Epithelial cell of alveolus of lung (primary cell): Measurements from ENCODE around the gene TMEM252. TPM values are rescaled to one million over a fixed set of nuclear protein-coding genes. Genes with fewer than 3 reads are reported as not detected.

Experiments
- total RNA-seq: library from RNA; depleted of rRNA; stranded (reverse); fragments of >200 nt; gene quantifications from 2 replicates; pipeline ENCODE4 v1.2.1, GENCODE V29; 2015

Gene TMEM252
- not detected in 2 replicates for total RNA-seq

GRCh38 chr9:68540712-68541535, at the start of gene TMEM252:
TSS of gene TMEM252 (minus strand) at chr9:68540883. CDS start at chr9:68540814, 69 bp downstream.

Other genes starting within 250 kb of the TMEM252 start
- not detected in 2 replicates for gene FOXD4L3, start 238.0 kb downstream of the TMEM252 start, total RNA-seq
- gene PGM5, start 184.3 kb downstream of the TMEM252 start, total RNA-seq, result 0.39 and 1.4 TPM in 2 replicates
- under 0.01 TPM in 1 of 2 replicates, not detected in the other for gene PIP5K1B, start 164.4 kb upstream of the TMEM252 start, total RNA-seq